ENCODE results near the gene GXYLT1. TPM values are rescaled to one million over a fixed set of nuclear protein-coding genes. Genes with fewer than 3 reads are reported as not detected.

The GXYLT1 gene
- total RNA-seq, 1 donor from 2014 or later, result 11.6 TPM

DNA sequence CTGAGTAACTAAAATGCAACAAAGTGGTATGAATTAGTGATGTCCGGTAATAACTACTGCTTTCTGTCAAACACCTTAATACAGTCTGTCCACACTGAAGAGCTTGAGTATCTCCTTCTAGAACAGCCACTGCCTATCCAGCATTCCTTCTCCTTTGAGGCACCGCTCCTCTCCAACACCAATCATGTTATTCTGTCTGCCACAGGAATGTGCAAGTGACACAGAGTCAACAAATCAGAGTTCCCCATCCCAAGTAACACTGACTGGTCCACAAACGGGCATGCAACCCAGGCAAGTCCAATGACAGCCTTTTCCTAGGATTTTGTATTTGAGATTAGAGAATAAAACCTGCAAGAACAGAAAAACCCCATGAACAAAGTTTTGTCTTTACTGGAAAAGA lies 3.8 kb downstream of the GXYLT1 start:
- no peak overlapping the region for H3K4me3 Mint-ChIP-seq (ENCODE audit: unreplicated experiment)
- peaks cover 33% of the 10 kb centered on the region for H3K4me1 Mint-ChIP-seq (ENCODE audit: low read depth)
- peak overlapping the region; percentile 28 for H3K27ac Mint-ChIP-seq (ENCODE audit: unreplicated experiment)
- DNase-seq (ENCODE audit: low spot score), result no peak
- H3K36me3 Mint-ChIP-seq (ENCODE audit: low read depth), result no peaks in the 10 kb centered on the region
- H3K27me3 Mint-ChIP-seq (ENCODE audit: low read depth), result no peaks in the 10 kb centered on the region
- H3K9me3 Mint-ChIP-seq (ENCODE audit: low read depth), result no peaks in the 10 kb centered on the region
- TF ChIP-seq, protein P1, sequence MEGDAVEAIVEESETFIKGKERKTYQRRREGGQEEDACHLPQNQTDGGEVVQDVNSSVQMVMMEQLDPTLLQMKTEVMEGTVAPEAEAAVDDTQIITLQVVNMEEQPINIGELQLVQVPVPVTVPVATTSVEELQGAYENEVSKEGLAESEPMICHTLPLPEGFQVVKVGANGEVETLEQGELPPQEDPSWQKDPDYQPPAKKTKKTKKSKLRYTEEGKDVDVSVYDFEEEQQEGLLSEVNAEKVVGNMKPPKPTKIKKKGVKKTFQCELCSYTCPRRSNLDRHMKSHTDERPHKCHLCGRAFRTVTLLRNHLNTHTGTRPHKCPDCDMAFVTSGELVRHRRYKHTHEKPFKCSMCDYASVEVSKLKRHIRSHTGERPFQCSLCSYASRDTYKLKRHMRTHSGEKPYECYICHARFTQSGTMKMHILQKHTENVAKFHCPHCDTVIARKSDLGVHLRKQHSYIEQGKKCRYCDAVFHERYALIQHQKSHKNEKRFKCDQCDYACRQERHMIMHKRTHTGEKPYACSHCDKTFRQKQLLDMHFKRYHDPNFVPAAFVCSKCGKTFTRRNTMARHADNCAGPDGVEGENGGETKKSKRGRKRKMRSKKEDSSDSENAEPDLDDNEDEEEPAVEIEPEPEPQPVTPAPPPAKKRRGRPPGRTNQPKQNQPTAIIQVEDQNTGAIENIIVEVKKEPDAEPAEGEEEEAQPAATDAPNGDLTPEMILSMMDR (IDR thresholded peaks at IDR 0.05), result no peak

GRCh38 chr12:42135259-42135814 lies 9.3 kb downstream of the GXYLT1 start:
- no peak overlapping the region for H3K4me3 Mint-ChIP-seq (ENCODE audit: unreplicated experiment)
- no peak for DNase-seq (ENCODE audit: low spot score)
- TF ChIP-seq, protein P1 (IDR thresholded peaks at IDR 0.05), result no peak

GRCh38 chr12:42130672-42131402 lies 13.8 kb downstream of the GXYLT1 start:
- peaks cover 37% of the 10 kb centered on the region for H3K4me1 Mint-ChIP-seq (ENCODE audit: low read depth)
- peak overlapping the region; percentile 81 for H3K27ac Mint-ChIP-seq (ENCODE audit: unreplicated experiment)
- H3K9me3 Mint-ChIP-seq (ENCODE audit: low read depth), result peaks cover 4% of the 10 kb centered on the region
- TF ChIP-seq, protein P1 (IDR thresholded peaks at IDR 0.05), result no peak
- H3K27me3 Mint-ChIP-seq (ENCODE audit: low read depth), result no peaks in the 10 kb centered on the region
- DNase-seq (ENCODE audit: low spot score), result no peak
- H3K4me3 Mint-ChIP-seq (ENCODE audit: unreplicated experiment), result peak overlapping the region; percentile 3
- no peaks in the 10 kb centered on the region for H3K36me3 Mint-ChIP-seq (ENCODE audit: low read depth)

More at GRCh38 chr12:42135259-42135814, 9.3 kb downstream of the GXYLT1 start:
- no peaks in the 10 kb centered on the region for H3K27me3 Mint-ChIP-seq (ENCODE audit: low read depth)
- H3K36me3 Mint-ChIP-seq (ENCODE audit: low read depth), result no peaks in the 10 kb centered on the region
- peak overlapping the region; percentile 18 for H3K27ac Mint-ChIP-seq (ENCODE audit: unreplicated experiment)
- peaks cover 27% of the 10 kb centered on the region for H3K4me1 Mint-ChIP-seq (ENCODE audit: low read depth)
- peaks cover 4% of the 10 kb centered on the region for H3K9me3 Mint-ChIP-seq (ENCODE audit: low read depth)

GRCh38 chr12:42129595-42130204 lies 15.0 kb downstream of the GXYLT1 start:
- H3K27me3 Mint-ChIP-seq (ENCODE audit: low read depth), result no peaks in the 10 kb centered on the region
- no peak overlapping the region for H3K27ac Mint-ChIP-seq (ENCODE audit: unreplicated experiment)
- no peaks in the 10 kb centered on the region for H3K9me3 Mint-ChIP-seq (ENCODE audit: low read depth)
- TF ChIP-seq, protein P1 (IDR thresholded peaks at IDR 0.05), result peak; percentile 98
- peaks cover 28% of the 10 kb centered on the region for H3K4me1 Mint-ChIP-seq (ENCODE audit: low read depth)
- no peaks in the 10 kb centered on the region for H3K36me3 Mint-ChIP-seq (ENCODE audit: low read depth)
- DNase-seq (ENCODE audit: low spot score), result no peak
- no peak overlapping the region for H3K4me3 Mint-ChIP-seq (ENCODE audit: unreplicated experiment)

- no peak for DNase-seq (ENCODE audit: low spot score)
- TF ChIP-seq, protein P1 (IDR thresholded peaks at IDR 0.05), result no peak
- Mint-ChIP-seq H3K36me3 (ENCODE audit: low read depth) (no peaks in the 10 kb centered on the region), H3K4me1 (ENCODE audit: low read depth) (peaks cover 26% of the 10 kb centered on the region), H3K4me3 (ENCODE audit: unreplicated experiment) (no peak overlapping the region), H3K27ac (ENCODE audit: unreplicated experiment) (no peak overlapping the region), H3K27me3 (ENCODE audit: low read depth) (no peaks in the 10 kb centered on the region), H3K9me3 (ENCODE audit: low read depth) (no peaks in the 10 kb centered on the region)
Measured at GRCh38 chr12:42128888-42129287, 15.8 kb downstream of the GXYLT1 start.
